SU-DHL-6 (cell line): ENCODE data around the gene EFNA4.

ENCODE experiments used
- H2AFZ ChIP-seq: fragments of 200-600 bp; sonication (generic); 2 replicates; pipeline ENCODE4 v1.6.1; 2014; ENCODE audit warnings: low read depth, mild to moderate bottlenecking, moderate library complexity, mixed read lengths, antibody characterized with exemption, low read length; ENCODE audit not compliant: severe bottlenecking
- H3F3A ChIP-seq: fragments of 200-600 bp; shearing (Covaris generic); 2 replicates; pipeline ENCODE4 v1.6.0; 2016; ENCODE audit warnings: antibody characterized with exemption, mild to moderate bottlenecking; ENCODE audit not compliant: insufficient read depth
- H3K27ac ChIP-seq: fragments of 200-600 bp; sonication (generic); 2 replicates; pipeline ENCODE4 v1.5.1; 2016; ENCODE audit warnings: low read depth, mild to moderate bottlenecking, low read length, moderate library complexity, mixed read lengths
- H3K27me3 ChIP-seq: fragments of 200-600 bp; sonication (generic), shearing (Covaris generic); 2 replicates; pipeline ENCODE4 v1.6.0; 2014; ENCODE audit warnings: mild to moderate bottlenecking, low read length
- H3K36me3 ChIP-seq: fragments of 200-600 bp; sonication (generic); 2 replicates; pipeline ENCODE4 v1.6.1; 2014; ENCODE audit warnings: mild to moderate bottlenecking, low read length, mixed read lengths
- H3K4me2 ChIP-seq: fragments of 300-600, 200-600 bp; shearing (Covaris generic), sonication (generic); 2 replicates; pipeline ENCODE4 v1.6.0; 2014; ENCODE audit warnings: low read length, low read depth, mild to moderate bottlenecking; ENCODE audit not compliant: poor library complexity, severe bottlenecking
- H3K4me3 ChIP-seq: fragments of 200-600 bp; sonication (generic); 2 replicates; pipeline ENCODE4 v1.5.1; 2014; ENCODE audit warnings: antibody characterized with exemption, low read length, mild to moderate bottlenecking, mixed read lengths; ENCODE audit not compliant: insufficient read depth, poor library complexity, severe bottlenecking
- H3K79me2 ChIP-seq: fragments of 200-600 bp; sonication (generic); 2 replicates; pipeline ENCODE4 v1.6.1; 2014; ENCODE audit warnings: mild to moderate bottlenecking, low read length, moderate library complexity; ENCODE audit not compliant: insufficient read depth
- H3K9ac ChIP-seq: fragments of 200-600 bp; sonication (generic); 2 replicates; pipeline ENCODE4 v1.7.0; 2014; ENCODE audit warnings: mild to moderate bottlenecking, low read length
- H3K9me2 ChIP-seq: fragments of 200-600 bp; sonication (generic); replicated peaks from 2 replicates; pipeline ENCODE4 v1.6.1; 2014; ENCODE audit warnings: low read length; ENCODE audit not compliant: insufficient read depth
- H3K9me3 ChIP-seq: fragments of 200-600 bp; sonication (generic); 2 replicates; pipeline ENCODE4 v1.6.1; 2014; ENCODE audit warnings: low read length, mixed read lengths; ENCODE audit not compliant: insufficient read depth
- H4K20me1 ChIP-seq: fragments of 200-600 bp; sonication (generic); 2 replicates; pipeline ENCODE4 v1.6.1; 2014; ENCODE audit warnings: low read depth, mild to moderate bottlenecking, antibody characterized with exemption, low read length, moderate library complexity, mixed read lengths
- EZH2phosphoT487 ChIP-seq: fragments of 200-600 bp; sonication (generic), shearing (Covaris generic); conservative IDR thresholded peaks from 2 replicates; pipeline ENCODE4 v1.6.1; 2018; ENCODE audit warnings: mild to moderate bottlenecking, antibody characterized with exemption, low read length, moderate library complexity, mixed read lengths
- TF ChIP-seq, protein P1 (sequence below): fragments of 200-600 bp; sonication (generic); IDR thresholded peaks from one replicate; pipeline ENCODE4 v1.5.1; 2017; ENCODE audit warnings: antibody characterized with exemption, mild to moderate bottlenecking, low read length, moderate library complexity; ENCODE audit not compliant: insufficient read depth, poor library complexity, severe bottlenecking

Gene EFNA4

DNA sequence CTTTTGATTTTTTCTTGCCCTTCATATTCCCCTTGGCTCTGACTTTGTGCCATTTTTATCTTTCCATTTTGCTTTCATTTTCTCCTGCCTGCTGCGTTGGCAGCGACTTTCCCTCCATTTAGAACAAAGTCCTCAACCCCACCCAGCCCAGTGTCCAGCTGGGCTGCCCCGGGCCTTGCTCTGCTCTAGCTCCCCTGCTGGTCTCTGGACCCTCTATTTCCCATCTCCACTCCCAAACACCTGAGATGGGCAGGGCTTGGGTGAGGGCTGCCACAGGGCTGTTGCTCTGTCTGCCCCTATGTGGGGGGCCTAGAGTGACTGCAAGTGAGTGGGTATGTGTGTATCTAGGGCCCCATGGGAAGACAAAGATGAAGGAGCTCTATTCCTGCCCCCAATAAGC lies 19.7 kb upstream of the EFNA4 start:
- Histone ChIP-seq H3K36me3 (no peaks in the 10 kb centered on the region), H3K9me3 (no peaks in the 10 kb centered on the region), H2AFZ (no peak overlapping the region), H3K4me3 (no peak overlapping the region), H3K27ac (no peak overlapping the region), H3K4me2 (no peak overlapping the region), H3K9me2 (no peaks in the 10 kb centered on the region), H3K9ac (no peak overlapping the region), H4K20me1 (no peaks in the 10 kb centered on the region), H3F3A (no peaks in the 10 kb centered on the region), H3K27me3 (no peaks in the 10 kb centered on the region), H3K79me2 (no peaks in the 10 kb centered on the region)
- TF ChIP-seq, protein P1, sequence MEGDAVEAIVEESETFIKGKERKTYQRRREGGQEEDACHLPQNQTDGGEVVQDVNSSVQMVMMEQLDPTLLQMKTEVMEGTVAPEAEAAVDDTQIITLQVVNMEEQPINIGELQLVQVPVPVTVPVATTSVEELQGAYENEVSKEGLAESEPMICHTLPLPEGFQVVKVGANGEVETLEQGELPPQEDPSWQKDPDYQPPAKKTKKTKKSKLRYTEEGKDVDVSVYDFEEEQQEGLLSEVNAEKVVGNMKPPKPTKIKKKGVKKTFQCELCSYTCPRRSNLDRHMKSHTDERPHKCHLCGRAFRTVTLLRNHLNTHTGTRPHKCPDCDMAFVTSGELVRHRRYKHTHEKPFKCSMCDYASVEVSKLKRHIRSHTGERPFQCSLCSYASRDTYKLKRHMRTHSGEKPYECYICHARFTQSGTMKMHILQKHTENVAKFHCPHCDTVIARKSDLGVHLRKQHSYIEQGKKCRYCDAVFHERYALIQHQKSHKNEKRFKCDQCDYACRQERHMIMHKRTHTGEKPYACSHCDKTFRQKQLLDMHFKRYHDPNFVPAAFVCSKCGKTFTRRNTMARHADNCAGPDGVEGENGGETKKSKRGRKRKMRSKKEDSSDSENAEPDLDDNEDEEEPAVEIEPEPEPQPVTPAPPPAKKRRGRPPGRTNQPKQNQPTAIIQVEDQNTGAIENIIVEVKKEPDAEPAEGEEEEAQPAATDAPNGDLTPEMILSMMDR = no peak

DNA sequence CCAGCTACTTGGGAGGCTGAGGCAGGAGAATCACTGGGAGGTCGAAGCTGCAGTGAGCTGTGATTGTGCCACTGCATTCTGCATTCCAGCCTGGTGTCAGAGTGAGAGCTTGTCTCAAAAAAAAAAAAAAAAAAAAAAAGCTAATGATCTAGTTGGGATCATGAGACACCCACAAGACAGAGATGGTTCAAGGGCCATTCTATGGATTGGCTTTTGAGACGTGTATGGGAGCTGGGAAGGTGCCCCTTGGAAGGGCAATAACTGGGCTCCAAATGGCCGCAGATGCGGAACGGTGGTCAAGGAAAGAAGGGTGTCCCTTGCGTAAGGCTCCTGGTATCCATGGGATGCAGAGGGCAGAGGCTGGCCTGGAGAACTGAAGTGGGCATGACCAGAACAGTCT lies 19.2 kb upstream of the EFNA4 start:
- no peak overlapping the region for H3K9ac ChIP-seq
- H3K79me2 ChIP-seq = no peaks in the 10 kb centered on the region
- no peak overlapping the region for H3K4me3 ChIP-seq
- no peaks in the 10 kb centered on the region for H3K27me3 ChIP-seq
- no peaks in the 10 kb centered on the region for H3K36me3 ChIP-seq
- H2AFZ ChIP-seq = no peak overlapping the region
- no peaks in the 10 kb centered on the region for H4K20me1 ChIP-seq
- TF ChIP-seq EZH2phosphoT487 = no peak
- TF ChIP-seq, protein P1 = no peak
- H3F3A ChIP-seq = no peaks in the 10 kb centered on the region
- H3K9me2 ChIP-seq = no peaks in the 10 kb centered on the region
- H3K9me3 ChIP-seq = no peaks in the 10 kb centered on the region
- no peak overlapping the region for H3K4me2 ChIP-seq
- no peak overlapping the region for H3K27ac ChIP-seq

DNA sequence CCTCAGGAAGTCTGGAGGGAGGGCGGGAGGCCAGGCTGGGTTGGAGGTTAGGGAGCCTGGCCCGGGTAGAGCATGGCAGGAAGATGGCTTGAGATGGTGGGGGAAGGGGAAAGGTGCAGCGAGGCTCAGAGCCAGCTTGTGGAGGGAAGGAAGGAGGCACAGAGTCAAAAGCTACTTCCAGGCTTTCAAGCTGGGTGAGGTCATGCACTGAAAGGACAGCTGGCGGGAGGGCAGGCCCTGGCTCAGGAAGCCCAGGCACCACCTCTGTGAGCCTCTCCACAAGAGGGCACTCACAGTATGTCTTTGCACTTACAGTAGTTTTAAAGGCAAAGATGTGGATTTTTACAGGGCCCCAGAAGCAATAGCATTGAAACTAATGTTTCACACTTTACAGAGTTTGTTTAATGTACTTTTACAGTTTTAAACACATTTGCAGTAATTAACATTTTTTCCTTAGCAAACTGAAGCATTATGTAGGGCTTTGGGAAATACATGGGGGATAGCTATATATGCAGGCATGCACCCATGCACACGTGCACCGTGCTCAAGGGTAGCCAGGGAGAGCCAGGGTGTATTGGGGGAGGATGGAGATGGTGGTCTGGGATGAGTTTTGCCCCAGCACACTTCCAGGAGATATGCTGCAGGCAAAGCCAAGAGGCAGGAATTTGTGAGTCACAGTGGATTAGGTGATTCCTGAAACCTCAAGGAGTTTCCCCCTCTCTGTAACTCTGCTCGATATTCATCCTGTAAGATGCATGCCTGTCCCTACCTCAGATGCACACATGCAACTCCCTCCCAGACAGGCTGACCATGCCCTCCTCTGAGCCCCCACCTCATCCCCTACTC lies 18.5 kb upstream of the EFNA4 start:
- no peaks in the 10 kb centered on the region for H4K20me1 ChIP-seq
- no peak overlapping the region for H2AFZ ChIP-seq
- no peaks in the 10 kb centered on the region for H3K9me3 ChIP-seq
- no peaks in the 10 kb centered on the region for H3F3A ChIP-seq
- H3K36me3 ChIP-seq = no peaks in the 10 kb centered on the region
- no peak overlapping the region for H3K27ac ChIP-seq
- no peak overlapping the region for H3K4me3 ChIP-seq
- TF ChIP-seq EZH2phosphoT487 = no peak
- TF ChIP-seq, protein P1 = peak; percentile 62
- no peak overlapping the region for H3K4me2 ChIP-seq
- no peaks in the 10 kb centered on the region for H3K9me2 ChIP-seq
- H3K27me3 ChIP-seq = no peaks in the 10 kb centered on the region
- no peaks in the 10 kb centered on the region for H3K79me2 ChIP-seq
- no peak overlapping the region for H3K9ac ChIP-seq
